C1 segment of cervical spinal cord (tissue), 14 donors: Measurements from ENCODE around the gene GALK1.

Source experiments
- DNase-seq, 14 donors: peaks; one replicate each; lab custom pipeline; 2025; lab: John Stamatoyannopoulos, UW

The GALK1 gene

GRCh38 chr17:75750661-75751423, 14.2 kb downstream of the GALK1 start:
- no peak for DNase-seq

DNA sequence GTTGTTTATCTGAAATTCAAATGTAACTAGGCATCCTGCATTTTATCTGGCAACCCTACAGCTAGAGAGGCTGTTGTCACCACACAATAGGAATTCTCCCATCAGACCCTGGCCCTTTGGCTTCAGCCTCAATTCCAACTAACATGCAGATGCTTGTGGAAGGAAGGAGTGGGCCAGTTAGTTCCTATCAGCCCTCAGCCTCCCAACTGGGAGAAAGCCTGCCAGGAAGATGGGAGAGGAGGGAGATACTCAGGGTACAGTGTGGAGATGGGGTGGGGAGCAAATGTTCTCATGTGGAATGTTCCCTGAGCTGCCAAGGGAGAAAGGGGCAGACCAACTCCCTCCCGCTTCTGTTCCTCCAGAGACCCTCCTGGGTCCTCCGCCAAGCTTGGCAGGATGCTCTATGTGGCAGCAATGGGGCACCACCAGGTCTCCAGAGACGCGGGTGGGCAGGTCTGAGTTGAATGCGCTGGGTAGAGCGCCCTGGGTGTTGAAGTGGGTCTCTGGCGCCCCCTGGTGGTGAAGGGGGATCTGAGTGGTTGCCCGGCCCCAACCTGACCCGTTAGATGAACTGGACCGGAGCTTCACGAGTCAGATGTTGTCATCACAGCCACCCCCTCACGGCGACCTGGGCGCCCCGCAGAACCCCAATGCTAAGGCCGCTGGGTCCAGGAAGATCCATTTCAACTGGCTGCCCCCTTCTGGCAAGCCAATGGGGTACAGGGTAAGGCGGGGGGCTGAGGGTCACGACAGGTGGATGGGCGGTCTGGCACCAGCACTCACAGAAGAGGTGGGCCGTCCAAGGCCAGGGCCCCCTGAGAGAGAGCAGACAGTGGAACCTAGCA, 15.2 kb downstream of the GALK1 start:
- DNase-seq, result peak; percentile 16 to 88 (median 68)

DNA sequence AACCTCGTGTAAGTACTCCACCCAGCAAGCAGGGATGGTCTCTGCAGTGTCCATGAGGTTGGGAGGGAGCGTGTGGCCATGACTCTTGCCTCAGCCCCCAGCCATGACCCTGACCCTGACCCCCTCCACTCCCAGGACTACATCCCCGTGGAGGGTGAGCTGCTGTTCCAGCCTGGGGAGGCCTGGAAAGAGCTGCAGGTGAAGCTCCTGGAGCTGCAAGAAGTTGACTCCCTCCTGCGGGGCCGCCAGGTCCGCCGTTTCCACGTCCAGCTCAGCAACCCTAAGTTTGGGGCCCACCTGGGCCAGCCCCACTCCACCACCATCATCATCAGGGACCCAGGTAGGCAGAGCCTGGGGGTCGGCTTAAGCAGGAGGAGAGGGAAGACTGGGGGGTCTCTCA, 16.3 kb downstream of the GALK1 start:
- DNase-seq, result no peak

GRCh38 chr17:75743625-75744206, 21.3 kb downstream of the GALK1 start:
- no peak for DNase-seq

DNA sequence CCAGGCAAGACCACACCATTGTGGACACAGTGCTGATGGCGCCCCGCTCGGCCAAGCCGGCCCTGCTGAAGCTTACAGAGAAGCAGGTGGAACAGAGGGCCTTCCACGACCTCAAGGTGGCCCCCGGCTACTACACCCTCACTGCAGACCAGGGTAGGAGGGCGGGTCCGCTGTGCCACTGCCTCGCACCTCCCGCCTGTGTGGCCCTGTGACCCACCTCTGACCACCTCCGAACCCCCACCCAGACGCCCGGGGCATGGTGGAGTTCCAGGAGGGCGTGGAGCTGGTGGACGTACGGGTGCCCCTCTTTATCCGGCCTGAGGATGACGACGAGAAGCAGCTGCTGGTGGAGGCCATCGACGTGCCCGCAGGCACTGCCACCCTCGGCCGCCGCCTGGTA, 22.7 kb downstream of the GALK1 start:
- no peak for DNase-seq

DNA sequence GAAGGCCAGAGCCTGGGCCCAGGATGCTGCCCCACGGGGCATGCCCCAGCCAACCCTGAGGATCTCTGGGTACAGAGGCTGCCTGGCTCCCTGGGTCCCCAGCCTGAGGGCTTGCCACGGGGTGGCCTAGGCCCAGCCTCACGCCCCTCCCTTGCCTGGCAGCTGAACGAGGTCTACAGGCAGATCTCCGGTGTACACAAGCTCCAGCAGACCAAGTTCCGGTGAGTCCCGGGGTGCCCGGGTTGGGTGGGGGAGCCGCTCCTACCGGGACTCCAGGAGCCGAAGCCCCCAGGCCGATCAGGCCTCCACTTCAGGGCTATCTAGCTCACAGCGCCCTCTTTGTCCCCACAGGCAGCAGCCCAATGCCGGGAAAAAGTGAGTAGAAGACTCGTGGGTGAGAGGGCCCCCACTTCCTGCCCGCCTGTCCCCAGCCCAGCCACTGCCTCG, 24.3 kb downstream of the GALK1 start:
- no peak for DNase-seq

DNA sequence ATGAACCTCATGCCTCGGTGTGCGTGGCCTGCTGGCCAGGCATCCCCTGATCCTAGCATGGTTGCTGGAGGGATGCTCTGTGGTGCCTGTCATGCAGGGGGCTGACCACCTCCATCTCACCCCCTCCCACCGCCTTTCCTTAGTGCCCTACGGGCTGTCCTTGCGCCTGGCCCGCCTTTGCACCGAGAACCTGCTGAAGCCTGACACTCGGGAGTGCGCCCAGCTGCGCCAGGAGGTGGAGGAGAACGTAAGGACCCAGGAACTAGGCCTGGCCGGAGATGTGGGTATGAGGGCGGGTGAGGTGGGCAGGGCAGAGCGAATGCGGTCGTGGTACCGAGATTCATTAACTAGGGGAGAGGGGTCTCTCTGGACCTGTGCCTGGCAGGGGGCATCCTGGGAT, 24.8 kb downstream of the GALK1 start:
- DNase-seq, result no peak

GRCh38 chr17:75739801-75740200, 25.2 kb downstream of the GALK1 start:
- DNase-seq, result no peak

DNA sequence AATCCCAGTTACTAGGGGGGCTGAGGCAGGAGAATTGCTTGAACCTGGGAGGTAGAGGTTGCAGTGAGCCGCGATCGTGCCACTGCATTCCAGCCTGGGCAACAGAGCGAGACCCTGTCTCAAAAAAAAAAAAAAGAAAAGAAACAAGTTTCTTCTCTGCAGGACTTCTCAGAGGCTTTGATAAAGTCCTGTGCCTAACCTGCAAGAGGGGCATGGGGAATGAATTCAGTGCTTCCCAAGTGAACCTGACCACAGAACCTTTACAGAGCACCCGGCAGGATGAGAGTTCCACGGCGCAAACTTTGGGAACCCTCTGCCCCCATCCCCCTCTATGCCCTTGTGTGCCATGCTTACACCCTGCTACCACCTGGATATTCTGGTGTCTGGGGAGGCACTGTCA, 25.8 kb downstream of the GALK1 start:
- no peak for DNase-seq

GRCh38 chr17:75738218-75738802, 26.7 kb downstream of the GALK1 start:
- DNase-seq, result peak in 5 of 14 donors; percentile 11 to 87 (median 36)

- no peak for DNase-seq
Measured at GRCh38 chr17:75737133-75737962, 27.6 kb downstream of the GALK1 start.

- DNase-seq, result no peak
Measured at GRCh38 chr17:75736173-75736835, 28.7 kb downstream of the GALK1 start.

GRCh38 chr17:75734674-75735294, 30.2 kb downstream of the GALK1 start:
- DNase-seq, result no peak

DNA sequence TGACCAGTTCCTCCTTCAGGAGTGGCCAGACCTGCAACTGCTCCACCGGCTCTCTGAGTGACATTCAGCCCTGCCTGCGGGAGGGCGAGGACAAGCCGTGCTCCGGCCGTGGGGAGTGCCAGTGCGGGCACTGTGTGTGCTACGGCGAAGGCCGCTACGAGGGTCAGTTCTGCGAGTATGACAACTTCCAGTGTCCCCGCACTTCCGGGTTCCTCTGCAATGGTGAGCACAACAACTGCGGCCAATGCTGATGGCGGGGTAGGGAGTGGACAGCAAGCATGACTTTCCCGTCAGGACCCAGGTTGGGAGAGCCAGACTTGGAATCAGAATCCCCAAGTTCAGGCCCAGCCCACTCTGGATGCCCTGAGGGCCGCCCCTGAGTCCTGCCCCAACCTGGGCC, 31.5 kb downstream of the GALK1 start:
- DNase-seq, result no peak

DNA sequence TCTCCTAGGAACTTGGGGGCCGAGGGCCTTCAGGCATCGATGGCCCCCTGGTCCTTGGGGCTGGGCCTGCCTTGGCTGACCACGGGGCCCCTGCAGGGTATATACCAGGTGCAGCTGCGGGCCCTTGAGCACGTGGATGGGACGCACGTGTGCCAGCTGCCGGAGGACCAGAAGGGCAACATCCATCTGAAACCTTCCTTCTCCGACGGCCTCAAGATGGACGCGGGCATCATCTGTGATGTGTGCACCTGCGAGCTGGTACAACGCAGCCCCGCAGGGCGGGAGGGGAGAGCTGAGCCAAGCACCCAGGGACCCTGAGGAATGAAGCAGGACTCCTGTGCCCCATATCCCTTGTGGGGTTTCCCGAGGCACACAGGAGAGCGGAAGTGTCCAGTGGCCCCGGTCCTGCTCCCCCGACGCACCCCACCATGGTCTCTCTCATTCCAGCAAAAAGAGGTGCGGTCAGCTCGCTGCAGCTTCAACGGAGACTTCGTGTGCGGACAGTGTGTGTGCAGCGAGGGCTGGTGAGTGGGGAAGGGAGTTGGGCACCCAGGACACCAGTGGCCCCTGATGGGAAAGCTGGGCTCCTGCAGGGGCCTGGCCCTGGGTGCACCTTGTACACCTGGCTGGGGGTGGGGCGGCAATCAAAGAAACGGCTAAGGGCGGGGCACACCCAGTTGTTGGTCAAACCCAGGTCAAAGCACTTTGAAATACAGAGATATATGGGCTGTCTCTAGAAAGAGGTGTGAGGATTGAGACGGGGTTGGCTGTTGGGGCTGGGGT, 33.1 kb downstream of the GALK1 start:
- DNase-seq, result no peak

GRCh38 chr17:75731086-75731715, 33.8 kb downstream of the GALK1 start:
- no peak for DNase-seq

DNA sequence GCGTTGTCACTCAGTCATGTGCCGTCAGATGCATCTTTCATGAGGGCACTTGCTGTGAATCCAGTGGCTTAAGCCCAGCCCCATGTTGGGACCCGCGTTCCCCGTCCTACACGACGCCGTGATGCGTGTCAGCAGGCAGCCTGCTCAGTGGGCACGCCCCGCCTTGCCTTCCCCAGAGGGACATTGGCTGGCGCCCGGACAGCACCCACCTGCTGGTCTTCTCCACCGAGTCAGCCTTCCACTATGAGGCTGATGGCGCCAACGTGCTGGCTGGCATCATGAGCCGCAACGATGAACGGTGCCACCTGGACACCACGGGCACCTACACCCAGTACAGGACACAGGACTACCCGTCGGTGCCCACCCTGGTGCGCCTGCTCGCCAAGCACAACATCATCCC, 34.9 kb downstream of the GALK1 start:
- no peak for DNase-seq

GRCh38 chr17:75729351-75729750, 35.6 kb downstream of the GALK1 start:
- no peak for DNase-seq

GRCh38 chr17:75727391-75727790, 37.6 kb downstream of the GALK1 start:
- DNase-seq, result no peak
